Measurements from ENCODE around the gene ZNF701.

The ZNF701 gene

DNA sequence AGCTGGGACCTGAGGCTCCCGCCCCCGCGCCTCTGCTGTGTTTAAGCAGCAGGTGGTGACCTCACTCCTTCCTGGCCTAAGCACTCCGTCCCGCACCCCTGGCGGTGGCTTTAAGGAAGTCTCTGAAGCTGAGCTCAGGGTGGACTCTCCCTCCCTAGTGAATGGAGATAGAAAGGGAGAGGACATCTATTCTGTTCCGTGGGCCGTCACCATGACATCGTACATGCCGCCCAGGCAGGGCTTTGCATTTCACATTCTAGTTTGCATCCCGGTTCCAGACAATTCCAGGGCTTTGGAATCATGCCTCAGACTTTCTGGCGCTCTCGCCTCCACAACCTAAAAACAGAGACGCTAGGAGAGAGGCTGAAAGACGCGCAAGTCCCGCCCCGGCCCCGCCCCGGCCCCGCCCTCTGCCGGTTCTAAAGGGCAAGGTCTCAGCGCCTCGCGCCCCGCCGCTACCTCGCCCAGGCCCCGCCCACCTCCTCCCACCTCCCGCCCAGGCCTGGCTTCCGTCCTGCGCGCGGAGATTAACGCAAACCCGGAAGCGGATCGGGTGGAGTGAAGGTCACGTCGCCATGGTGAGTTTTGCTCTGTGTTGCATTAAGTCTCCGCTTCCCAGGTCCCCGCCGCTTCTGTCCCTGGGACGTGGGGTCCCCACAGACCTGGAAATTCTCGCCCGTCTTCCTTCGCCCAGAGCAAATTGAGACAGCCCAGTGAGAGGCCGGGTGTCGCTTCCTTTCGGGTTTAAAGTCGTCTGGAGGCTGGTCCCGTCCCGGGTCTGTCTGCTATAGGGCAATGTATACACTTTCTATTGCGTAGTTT lies 42.7 kb upstream of the ZNF701 start, which contains the start of gene ZNF808 (continued):
- TF ChIP-seq, protein P1, sequence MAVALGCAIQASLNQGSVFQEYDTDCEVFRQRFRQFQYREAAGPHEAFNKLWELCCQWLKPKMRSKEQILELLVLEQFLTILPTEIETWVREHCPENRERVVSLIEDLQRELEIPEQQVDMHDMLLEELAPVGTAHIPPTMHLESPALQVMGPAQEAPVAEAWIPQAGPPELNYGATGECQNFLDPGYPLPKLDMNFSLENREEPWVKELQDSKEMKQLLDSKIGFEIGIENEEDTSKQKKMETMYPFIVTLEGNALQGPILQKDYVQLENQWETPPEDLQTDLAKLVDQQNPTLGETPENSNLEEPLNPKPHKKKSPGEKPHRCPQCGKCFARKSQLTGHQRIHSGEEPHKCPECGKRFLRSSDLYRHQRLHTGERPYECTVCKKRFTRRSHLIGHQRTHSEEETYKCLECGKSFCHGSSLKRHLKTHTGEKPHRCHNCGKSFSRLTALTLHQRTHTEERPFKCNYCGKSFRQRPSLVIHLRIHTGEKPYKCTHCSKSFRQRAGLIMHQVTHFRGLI (tag by site-specific recombination; IDR thresholded peaks at IDR 0.05), result no peak
- no peak for TF ChIP-seq ZNF138 (tag by site-specific recombination; IDR thresholded peaks at IDR 0.05; ENCODE audit: borderline replicate concordance)
- TF ChIP-seq ZNF37A (tag by site-specific recombination; IDR thresholded peaks at IDR 0.05), result no peak
- no peak for TF ChIP-seq ZSCAN16 (tag by site-specific recombination; IDR thresholded peaks at IDR 0.05)
- TF ChIP-seq HOXA7 (CRISPR knock-in tag; IDR thresholded peaks at IDR 0.05; ENCODE audit: borderline replicate concordance), result no peak
- no peak for TF ChIP-seq ZNF701 (tag by site-specific recombination; IDR thresholded peaks at IDR 0.05)
- TF ChIP-seq ZNF843 (tag by site-specific recombination; IDR thresholded peaks at IDR 0.05), result no peak
- TF ChIP-seq, protein P2, sequence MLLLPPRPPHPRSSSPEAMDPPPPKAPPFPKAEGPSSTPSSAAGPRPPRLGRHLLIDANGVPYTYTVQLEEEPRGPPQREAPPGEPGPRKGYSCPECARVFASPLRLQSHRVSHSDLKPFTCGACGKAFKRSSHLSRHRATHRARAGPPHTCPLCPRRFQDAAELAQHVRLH (tag by site-specific recombination; IDR thresholded peaks at IDR 0.05), result no peak
- TF ChIP-seq ZNF670 (tag by site-specific recombination; IDR thresholded peaks at IDR 0.05; ENCODE audit: low read depth), result no peak
- no peak for TF ChIP-seq ZNF248 (tag by site-specific recombination; IDR thresholded peaks at IDR 0.05)
- TF ChIP-seq ZXDB (tag by site-specific recombination; IDR thresholded peaks at IDR 0.05), result peak; percentile 17; the same call in 1 of the 2 replicates
- TF ChIP-seq, protein P3, sequence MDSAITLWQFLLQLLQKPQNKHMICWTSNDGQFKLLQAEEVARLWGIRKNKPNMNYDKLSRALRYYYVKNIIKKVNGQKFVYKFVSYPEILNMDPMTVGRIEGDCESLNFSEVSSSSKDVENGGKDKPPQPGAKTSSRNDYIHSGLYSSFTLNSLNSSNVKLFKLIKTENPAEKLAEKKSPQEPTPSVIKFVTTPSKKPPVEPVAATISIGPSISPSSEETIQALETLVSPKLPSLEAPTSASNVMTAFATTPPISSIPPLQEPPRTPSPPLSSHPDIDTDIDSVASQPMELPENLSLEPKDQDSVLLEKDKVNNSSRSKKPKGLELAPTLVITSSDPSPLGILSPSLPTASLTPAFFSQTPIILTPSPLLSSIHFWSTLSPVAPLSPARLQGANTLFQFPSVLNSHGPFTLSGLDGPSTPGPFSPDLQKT (IDR thresholded peaks at IDR 0.05; ENCODE audit: borderline replicate concordance, low read depth, low read length), result no peak
- TF ChIP-seq, protein P4, sequence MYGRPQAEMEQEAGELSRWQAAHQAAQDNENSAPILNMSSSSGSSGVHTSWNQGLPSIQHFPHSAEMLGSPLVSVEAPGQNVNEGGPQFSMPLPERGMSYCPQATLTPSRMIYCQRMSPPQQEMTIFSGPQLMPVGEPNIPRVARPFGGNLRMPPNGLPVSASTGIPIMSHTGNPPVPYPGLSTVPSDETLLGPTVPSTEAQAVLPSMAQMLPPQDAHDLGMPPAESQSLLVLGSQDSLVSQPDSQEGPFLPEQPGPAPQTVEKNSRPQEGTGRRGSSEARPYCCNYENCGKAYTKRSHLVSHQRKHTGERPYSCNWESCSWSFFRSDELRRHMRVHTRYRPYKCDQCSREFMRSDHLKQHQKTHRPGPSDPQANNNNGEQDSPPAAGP (tag by site-specific recombination; IDR thresholded peaks at IDR 0.05), result no peak
- TF ChIP-seq ZNF677 (tag by site-specific recombination; IDR thresholded peaks at IDR 0.05), result no peak
- TF ChIP-seq ZNF549 (tag by site-specific recombination; IDR thresholded peaks at IDR 0.05), result no peak
- TF ChIP-seq ZNF221 (tag by site-specific recombination; IDR thresholded peaks at IDR 0.05; ENCODE audit: borderline replicate concordance), result no peak
- no peak for TF ChIP-seq ZNF558 (tag by site-specific recombination; IDR thresholded peaks at IDR 0.05)
- TF ChIP-seq SETDB1 (IDR thresholded peaks at IDR 0.05; ENCODE audit: insufficient read length, low read length), result peak; percentile 44
- no peak for TF ChIP-seq ZNF366 (tag by site-specific recombination; conservative IDR thresholded peaks at IDR 0.05)
- no peak for TF ChIP-seq ZNF184 (tag by site-specific recombination; IDR thresholded peaks at IDR 0.05)
- TF ChIP-seq ZNF341 (tag by site-specific recombination; IDR thresholded peaks at IDR 0.05; ENCODE audit: low read depth), result no peak
- TF ChIP-seq, protein P5, sequence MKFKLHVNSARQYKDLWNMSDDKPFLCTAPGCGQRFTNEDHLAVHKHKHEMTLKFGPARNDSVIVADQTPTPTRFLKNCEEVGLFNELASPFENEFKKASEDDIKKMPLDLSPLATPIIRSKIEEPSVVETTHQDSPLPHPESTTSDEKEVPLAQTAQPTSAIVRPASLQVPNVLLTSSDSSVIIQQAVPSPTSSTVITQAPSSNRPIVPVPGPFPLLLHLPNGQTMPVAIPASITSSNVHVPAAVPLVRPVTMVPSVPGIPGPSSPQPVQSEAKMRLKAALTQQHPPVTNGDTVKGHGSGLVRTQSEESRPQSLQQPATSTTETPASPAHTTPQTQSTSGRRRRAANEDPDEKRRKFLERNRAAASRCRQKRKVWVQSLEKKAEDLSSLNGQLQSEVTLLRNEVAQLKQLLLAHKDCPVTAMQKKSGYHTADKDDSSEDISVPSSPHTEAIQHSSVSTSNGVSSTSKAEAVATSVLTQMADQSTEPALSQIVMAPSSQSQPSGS (tag by site-specific recombination; IDR thresholded peaks at IDR 0.05; ENCODE audit: low read depth), result peak; percentile 69
- no peak for TF ChIP-seq ZNF354C (tag by site-specific recombination; IDR thresholded peaks at IDR 0.05; ENCODE audit: borderline replicate concordance, low read depth)
- no peak for TF ChIP-seq ZBTB48 (tag by site-specific recombination; IDR thresholded peaks at IDR 0.05)
- TF ChIP-seq, protein P6, sequence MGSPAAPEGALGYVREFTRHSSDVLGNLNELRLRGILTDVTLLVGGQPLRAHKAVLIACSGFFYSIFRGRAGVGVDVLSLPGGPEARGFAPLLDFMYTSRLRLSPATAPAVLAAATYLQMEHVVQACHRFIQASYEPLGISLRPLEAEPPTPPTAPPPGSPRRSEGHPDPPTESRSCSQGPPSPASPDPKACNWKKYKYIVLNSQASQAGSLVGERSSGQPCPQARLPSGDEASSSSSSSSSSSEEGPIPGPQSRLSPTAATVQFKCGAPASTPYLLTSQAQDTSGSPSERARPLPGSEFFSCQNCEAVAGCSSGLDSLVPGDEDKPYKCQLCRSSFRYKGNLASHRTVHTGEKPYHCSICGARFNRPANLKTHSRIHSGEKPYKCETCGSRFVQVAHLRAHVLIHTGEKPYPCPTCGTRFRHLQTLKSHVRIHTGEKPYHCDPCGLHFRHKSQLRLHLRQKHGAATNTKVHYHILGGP (tag by site-specific recombination; IDR thresholded peaks at IDR 0.05), result no peak
- TF ChIP-seq, protein P7, sequence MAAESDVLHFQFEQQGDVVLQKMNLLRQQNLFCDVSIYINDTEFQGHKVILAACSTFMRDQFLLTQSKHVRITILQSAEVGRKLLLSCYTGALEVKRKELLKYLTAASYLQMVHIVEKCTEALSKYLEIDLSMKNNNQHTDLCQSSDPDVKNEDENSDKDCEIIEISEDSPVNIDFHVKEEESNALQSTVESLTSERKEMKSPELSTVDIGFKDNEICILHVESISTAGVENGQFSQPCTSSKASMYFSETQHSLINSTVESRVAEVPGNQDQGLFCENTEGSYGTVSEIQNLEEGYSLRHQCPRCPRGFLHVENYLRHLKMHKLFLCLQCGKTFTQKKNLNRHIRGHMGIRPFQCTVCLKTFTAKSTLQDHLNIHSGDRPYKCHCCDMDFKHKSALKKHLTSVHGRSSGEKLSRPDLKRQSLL (tag by site-specific recombination; IDR thresholded peaks at IDR 0.05), result no peak
- TF ChIP-seq, protein P8, sequence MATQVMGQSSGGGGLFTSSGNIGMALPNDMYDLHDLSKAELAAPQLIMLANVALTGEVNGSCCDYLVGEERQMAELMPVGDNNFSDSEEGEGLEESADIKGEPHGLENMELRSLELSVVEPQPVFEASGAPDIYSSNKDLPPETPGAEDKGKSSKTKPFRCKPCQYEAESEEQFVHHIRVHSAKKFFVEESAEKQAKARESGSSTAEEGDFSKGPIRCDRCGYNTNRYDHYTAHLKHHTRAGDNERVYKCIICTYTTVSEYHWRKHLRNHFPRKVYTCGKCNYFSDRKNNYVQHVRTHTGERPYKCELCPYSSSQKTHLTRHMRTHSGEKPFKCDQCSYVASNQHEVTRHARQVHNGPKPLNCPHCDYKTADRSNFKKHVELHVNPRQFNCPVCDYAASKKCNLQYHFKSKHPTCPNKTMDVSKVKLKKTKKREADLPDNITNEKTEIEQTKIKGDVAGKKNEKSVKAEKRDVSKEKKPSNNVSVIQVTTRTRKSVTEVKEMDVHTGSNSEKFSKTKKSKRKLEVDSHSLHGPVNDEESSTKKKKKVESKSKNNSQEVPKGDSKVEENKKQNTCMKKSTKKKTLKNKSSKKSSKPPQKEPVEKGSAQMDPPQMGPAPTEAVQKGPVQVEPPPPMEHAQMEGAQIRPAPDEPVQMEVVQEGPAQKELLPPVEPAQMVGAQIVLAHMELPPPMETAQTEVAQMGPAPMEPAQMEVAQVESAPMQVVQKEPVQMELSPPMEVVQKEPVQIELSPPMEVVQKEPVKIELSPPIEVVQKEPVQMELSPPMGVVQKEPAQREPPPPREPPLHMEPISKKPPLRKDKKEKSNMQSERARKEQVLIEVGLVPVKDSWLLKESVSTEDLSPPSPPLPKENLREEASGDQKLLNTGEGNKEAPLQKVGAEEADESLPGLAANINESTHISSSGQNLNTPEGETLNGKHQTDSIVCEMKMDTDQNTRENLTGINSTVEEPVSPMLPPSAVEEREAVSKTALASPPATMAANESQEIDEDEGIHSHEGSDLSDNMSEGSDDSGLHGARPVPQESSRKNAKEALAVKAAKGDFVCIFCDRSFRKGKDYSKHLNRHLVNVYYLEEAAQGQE (tag by site-specific recombination; IDR thresholded peaks at IDR 0.05), result no peak; the same call in 1 of the 2 replicates
- no peak for TF ChIP-seq ZNF214 (tag by site-specific recombination; IDR thresholded peaks at IDR 0.05; ENCODE audit: borderline replicate concordance)
